Pulmonary artery endothelial cell (primary cell): ENCODE results near the gene NOL4L. TPM values are rescaled to one million over a fixed set of nuclear protein-coding genes. Genes with fewer than 3 reads are reported as not detected.

ENCODE experiments used
- DNase-seq: peaks from one replicate; pipeline ENCODE4 v3.0.0-alpha.2; 2011; ENCODE audit warnings: low read depth, low spot score
- total RNA-seq: library from RNA; depleted of rRNA; stranded (reverse); fragments of >200 nt; gene quantifications from 2 replicates; pipeline ENCODE4 v1.2.3, GENCODE V29; 2014

The NOL4L gene
- total RNA-seq, 1 donor from 2014 or later: 11.5 TPM

- DNase-seq: no peak
Measured at GRCh38 chr20:32448306-32449056, 136.7 kb downstream of the NOL4L start.

GRCh38 chr20:32447136-32448027, 137.8 kb downstream of the NOL4L start:
- no peak for DNase-seq

- no peak for DNase-seq
Measured at GRCh38 chr20:32446301-32447100, 138.6 kb downstream of the NOL4L start.

- DNase-seq: no peak
Measured at GRCh38 chr20:32445539-32446273, 139.4 kb downstream of the NOL4L start.

GRCh38 chr20:32444474-32445220, 140.5 kb downstream of the NOL4L start:
- no peak for DNase-seq

- no peak for DNase-seq
Measured at GRCh38 chr20:32443386-32443974, 141.7 kb downstream of the NOL4L start.

GRCh38 chr20:32442630-32443373, 142.3 kb downstream of the NOL4L start:
- no peak for DNase-seq

- no peak for DNase-seq
Measured at GRCh38 chr20:32441638-32442037, 143.5 kb downstream of the NOL4L start.

GRCh38 chr20:32440758-32441078, 144.4 kb downstream of the NOL4L start:
- no peak for DNase-seq

GRCh38 chr20:32440069-32440757, 144.9 kb downstream of the NOL4L start:
- no peak for DNase-seq

GRCh38 chr20:32439132-32439829, 145.9 kb downstream of the NOL4L start:
- no peak for DNase-seq

- DNase-seq: no peak
Measured at GRCh38 chr20:32438331-32438858, 146.7 kb downstream of the NOL4L start.

GRCh38 chr20:32437391-32438074, 147.6 kb downstream of the NOL4L start:
- DNase-seq: no peak

- DNase-seq: no peak
Measured at GRCh38 chr20:32436968-32437367, 148.2 kb downstream of the NOL4L start.

GRCh38 chr20:32436142-32436861, 148.8 kb downstream of the NOL4L start:
- no peak for DNase-seq

- no peak for DNase-seq
Measured at GRCh38 chr20:32435449-32436107, 149.6 kb downstream of the NOL4L start.
